ENCODE data around the gene RAD51C. TPM values are rescaled to one million over a fixed set of nuclear protein-coding genes. Genes with fewer than 3 reads are reported as not detected.
"Not testable (repeated sequence)": the region's sequence is repeated elsewhere in the genome, so short reads cannot be mapped to it uniquely, and the experiment has no call there.

Gene RAD51C
- total and polyA plus RNA-seq, 8 donors = 21.6 to 42.5 (median 35.8) TPM

DNA sequence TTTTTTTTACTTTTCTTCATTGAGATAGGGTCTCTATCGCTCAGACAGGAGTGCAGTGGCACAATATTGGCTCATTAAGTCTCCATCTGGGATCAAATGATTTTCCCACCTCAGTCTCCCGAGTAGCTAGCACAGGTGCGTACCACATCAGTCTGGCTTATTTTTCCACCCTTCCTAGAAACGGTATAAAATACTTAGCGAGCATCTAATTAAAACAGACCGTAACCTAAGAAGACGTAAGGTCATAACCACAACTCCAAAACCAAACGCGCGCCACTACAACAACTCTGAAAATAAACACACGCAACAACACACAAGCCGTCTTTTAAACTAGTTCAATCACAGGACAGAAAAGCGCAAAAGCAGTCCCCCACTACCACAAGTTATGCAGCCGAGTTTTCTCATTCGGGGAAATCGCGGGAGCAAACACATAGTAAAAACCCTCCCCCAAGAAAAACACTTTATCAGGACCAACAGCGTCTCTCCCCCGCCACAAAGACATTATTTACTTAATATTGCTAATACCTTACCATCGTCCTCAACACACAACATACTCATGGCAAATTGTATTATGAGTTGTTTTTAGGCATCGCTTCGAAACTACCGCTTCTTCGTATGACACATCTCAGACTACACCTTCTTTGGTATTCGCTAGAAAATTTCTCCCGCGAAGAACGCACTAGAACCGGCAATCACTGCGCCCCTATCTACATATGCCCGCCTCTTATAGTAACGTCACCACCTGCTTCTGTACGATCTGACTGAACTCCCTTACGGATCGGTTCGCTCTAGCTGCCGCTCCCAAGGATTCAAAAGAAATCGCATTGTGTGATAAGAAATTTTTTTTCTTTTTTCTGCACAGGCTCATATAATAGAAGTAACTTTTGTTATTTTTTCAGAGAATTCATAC is 33.3 kb upstream of the RAD51C start:
- peak; percentile 97 for ATAC-seq
- intact Hi-C loops (cut with DNase I) = no loop called here
- Histone ChIP-seq H3K9me3 (no peaks in the 10 kb centered on the region), H3K4me1 (peaks cover 0 to 9% of the 10 kb centered on the region in 2 donors), H3K36me3 (no peaks in the 10 kb centered on the region), H3K4me3 (peak overlapping the region; percentile 29 to 39), H3K27ac (peak overlapping the region; percentile 78 to 90), H3K27me3 (no peaks in the 10 kb centered on the region)
- DNase-seq = peak in 3 of 4 donors; percentile 71 to 93 (median 91)
- TF ChIP-seq CTCF (IDR thresholded peaks at IDR 0.05) = no peak

DNA sequence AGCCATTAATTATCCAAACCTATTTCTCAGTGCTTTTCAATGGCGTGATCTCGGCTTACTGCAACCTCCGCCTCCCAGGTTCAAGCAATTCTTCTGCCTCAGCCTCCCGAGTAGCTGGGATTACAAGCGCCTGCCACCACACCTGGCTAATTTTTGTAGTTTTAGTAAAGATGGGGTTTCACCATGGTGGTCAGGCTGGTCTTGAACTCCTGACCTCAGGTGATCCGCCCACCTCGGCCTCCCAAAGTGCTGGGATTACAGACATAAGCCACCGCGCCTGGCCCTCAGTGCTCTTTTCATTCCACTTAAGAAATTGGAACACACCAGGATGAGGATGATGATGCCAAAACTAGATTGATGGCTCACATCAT is 32.7 kb upstream of the RAD51C start:
- Histone ChIP-seq H3K27ac (peak overlapping the region; percentile 78 to 90), H3K4me3 (peak overlapping the region; percentile 29 to 39)
- DNase-seq; H3K36me3 ChIP-seq; H3K4me1 ChIP-seq; intact Hi-C loops (cut with DNase I); H3K9me3 ChIP-seq; H3K27me3 ChIP-seq; ATAC-seq: not testable (repeated sequence)

DNA sequence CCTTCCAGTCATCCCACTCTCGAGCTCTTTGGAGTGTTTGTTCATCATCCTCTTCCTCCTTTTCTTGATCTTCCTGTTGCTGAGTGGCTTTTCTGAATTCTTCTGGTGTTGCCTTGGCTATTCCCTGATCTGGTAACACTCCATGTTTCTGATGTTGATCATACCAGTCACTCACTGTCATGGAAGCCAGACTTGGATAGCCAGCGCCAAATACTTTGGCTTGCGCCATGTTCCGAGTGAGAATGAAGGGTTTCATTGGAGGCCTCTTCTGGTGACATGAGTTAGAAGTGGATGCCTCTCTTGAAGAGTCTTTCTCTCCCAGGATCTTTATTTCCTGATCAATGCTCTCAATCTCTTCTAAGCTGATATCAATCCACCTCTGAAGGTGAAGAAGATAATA is 31.8 kb upstream of the RAD51C start:
- Histone ChIP-seq H3K27ac (no peak overlapping the region), H3K9me3 (no peaks in the 10 kb centered on the region), H3K4me3 (no peak overlapping the region), H3K27me3 (no peaks in the 10 kb centered on the region), H3K36me3 (no peaks in the 10 kb centered on the region), H3K4me1 (peaks cover 0 to 9% of the 10 kb centered on the region in 2 donors)
- intact Hi-C loops (cut with DNase I) = no loop called here
- no peak for ATAC-seq
- DNase-seq = no peak
- no peak for TF ChIP-seq CTCF (IDR thresholded peaks at IDR 0.05)

DNA sequence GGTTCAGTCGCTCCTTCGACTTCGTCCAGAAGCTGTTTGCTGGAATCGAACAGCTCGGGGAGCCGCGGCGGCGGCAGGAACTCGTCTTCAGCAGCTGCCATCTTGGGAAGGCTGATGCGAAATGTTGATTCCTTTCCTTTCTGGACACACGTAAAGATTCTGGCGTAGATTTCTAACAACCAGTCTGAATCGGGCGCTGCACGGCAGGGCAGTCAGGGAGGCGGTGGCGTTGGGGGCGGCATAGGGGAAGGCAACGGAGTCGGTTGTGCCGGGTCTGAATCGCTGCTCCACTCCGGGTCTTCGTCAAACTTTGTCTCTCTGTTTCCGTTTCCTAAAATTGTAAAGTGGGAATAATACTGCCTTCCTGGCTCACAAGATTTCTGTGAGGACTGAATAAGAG is 30.9 kb upstream of the RAD51C start:
- Histone ChIP-seq H3K9me3 (no peaks in the 10 kb centered on the region), H3K4me1 (peaks cover 0 to 9% of the 10 kb centered on the region in 2 donors), H3K36me3 (no peaks in the 10 kb centered on the region), H3K27me3 (no peaks in the 10 kb centered on the region), H3K27ac (no peak overlapping the region), H3K4me3 (no peak overlapping the region)
- intact Hi-C loops (cut with DNase I) = no loop called here
- DNase-seq (no peak), ATAC-seq (no peak)
- TF ChIP-seq CTCF (IDR thresholded peaks at IDR 0.05) = no peak

DNA sequence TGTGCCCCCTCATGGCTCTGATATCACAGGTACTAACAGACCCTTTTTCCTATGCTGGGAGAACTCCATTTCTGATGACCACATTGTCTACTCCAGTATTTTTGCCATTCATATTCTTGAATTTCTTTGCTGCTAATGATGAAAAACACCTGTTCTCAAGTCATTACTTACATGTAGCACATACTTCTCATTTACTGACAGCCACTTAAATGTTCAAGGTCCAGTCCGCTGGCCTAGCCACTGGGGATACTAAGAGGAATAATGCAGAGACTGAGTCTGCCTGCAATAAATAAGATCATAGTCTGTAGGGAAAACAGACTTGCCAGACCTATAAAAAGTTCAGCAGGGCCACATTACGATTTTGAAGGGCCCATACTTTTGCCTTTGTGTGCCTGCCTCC is 28.1 kb upstream of the RAD51C start:
- H3K9me3 ChIP-seq = no peaks in the 10 kb centered on the region
- no peak overlapping the region for H3K4me3 ChIP-seq
- no peak for DNase-seq
- H3K36me3 ChIP-seq = no peaks in the 10 kb centered on the region
- H3K27me3 ChIP-seq = no peaks in the 10 kb centered on the region
- no peak overlapping the region for H3K27ac ChIP-seq
- H3K4me1 ChIP-seq = peaks cover 0 to 4% of the 10 kb centered on the region in 2 donors
- no peak for ATAC-seq
- TF ChIP-seq CTCF (IDR thresholded peaks at IDR 0.05) = no peak
- intact Hi-C loops (cut with DNase I) = no loop called here
